Jurkat, Clone E6-1 (cell line): ENCODE data around the gene PTPRK.
"Not testable (repeated sequence)": the region's sequence is repeated elsewhere in the genome, so short reads cannot be mapped to it uniquely, and the experiment has no call there.

Experiments used
- DNase-seq: peaks from one replicate; pipeline ENCODE4 v3.0.0-alpha.2; 2011; ENCODE audit warnings: low read depth, low spot score
- H3K4me3 ChIP-seq: 2 replicates; pipeline ENCODE4 v1.5.1; 2011; ENCODE audit warnings: mild to moderate bottlenecking, low read length, control low read depth, moderate library complexity

PTPRK gene

DNA sequence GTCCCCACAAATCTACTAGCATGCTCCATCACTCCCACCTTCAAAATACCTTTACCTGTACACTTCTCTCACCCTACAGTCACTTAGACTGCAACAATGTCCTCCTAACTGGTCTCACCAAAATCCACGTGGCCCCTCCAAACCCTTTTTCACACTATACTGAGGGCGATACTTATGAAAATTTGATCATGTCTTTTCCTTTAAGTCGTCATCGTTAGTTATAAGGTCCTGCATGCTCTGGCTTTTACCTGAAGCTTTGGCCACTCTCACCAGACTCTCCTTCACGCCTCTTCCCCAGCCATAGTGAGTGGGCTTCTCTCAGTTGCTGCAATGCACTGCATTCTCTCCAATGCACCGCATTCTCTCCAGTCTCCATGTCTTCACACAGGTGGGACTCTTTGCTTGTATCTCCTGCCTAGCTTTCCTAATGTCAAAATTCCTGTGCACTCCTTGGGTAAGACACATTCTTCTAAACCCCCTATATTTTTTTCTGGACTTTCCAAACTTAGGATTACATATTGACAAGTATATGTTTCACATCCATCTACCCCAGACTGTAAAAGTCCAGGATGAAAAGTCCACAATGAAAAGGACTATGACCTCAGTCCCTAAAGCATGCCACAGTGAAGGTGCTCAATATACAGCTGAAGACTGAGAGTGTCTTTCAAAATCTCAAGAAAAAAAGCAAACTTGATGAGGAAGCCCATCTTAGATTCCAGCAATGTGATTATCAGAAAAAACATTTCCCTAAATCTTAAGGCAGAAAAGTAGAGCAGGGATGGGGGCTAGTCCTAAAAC lies 24.7 kb downstream of the PTPRK start:
- DNase-seq: no peak
- H3K4me3 ChIP-seq: no peak overlapping the region

DNA sequence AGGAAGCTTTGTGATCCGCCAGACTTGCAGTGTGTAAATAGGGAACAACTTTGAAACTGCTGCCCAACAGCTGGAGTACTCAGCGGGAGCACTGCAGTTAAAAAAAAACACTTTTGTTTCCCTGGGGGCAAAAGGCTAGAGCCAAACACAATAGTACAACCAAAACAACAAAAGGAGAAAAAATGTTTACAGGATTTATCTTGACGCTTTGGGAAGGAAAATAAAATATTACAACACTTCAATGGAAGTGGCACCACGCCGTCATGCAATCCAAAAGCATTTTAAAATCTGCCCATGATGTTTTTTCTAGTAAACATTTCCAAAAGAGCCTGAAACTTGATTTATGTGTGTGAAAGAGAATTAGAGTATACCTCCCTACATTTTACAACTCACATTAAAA lies 26.0 kb downstream of the PTPRK start:
- no peak for DNase-seq
- no peak overlapping the region for H3K4me3 ChIP-seq

DNA sequence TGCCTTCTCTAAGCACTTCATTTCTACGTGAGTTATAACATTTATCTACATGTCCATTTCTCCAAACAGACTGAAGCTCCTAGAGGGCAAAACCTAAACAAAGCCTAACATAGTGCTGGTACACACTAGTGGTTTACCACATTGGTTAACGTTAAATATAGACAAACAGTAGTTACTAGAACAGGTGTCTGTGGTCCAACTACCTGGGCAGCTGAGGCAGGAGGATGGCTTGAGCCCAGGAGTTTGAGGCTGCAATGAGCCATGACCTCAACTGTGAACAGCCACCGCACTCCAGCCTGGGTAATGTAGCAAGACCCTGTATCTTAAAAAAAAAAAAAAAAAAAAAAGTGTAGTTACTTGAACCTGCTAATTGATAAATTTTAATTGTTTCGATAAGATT lies 26.5 kb downstream of the PTPRK start:
- H3K4me3 ChIP-seq: peak overlapping the region; percentile 4; the same call in 1 of the 2 replicates
- peak; percentile 91 for DNase-seq

DNA sequence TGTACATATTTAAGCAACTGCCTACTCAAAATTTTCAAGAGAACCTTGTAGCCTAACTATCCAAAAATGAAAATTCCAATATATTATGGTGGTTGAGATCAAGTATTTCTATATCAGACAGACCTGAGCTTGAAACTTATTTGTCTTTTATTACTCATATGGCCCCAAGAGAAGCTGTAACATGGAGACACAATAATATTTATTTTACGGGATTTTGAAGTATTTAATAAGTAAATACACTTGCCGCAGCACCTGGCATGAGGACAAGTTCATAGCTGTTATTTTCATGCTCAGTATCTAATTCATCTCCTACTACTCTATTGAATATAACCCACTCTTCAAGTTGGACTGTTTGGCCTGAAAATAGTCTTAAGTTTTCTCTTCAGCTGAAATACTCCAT lies 28.0 kb downstream of the PTPRK start:
- no peak for DNase-seq
- H3K4me3 ChIP-seq: no peak overlapping the region; the same call in 1 of the 2 replicates

DNA sequence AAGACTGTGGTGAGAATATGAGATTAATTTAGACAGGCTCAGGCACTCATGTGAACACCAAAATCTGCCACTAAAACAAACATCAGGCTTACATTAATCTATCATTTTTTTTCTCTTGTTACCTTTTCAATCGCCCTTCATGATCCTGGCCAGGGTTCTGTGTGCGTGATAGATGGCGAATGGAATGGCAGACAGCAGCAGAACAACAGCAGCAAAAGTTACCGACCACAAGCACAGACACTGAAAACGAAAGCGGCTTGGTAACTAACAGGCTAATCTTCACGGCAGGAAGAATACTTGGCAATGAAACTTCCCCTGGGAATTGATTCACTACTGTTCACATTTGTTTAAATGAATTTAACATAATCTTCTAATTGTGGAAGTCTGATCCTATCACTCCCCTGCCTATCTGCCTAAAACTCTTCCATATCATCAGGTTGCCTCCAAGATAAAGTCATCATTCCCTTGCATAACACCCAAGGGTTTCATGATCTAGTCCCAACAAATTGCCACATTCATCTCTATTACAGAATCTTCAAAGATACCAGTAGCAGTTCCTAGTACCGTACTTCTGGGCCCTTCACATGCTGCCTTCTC lies 28.7 kb downstream of the PTPRK start:
- peak; percentile 61 for DNase-seq

DNA sequence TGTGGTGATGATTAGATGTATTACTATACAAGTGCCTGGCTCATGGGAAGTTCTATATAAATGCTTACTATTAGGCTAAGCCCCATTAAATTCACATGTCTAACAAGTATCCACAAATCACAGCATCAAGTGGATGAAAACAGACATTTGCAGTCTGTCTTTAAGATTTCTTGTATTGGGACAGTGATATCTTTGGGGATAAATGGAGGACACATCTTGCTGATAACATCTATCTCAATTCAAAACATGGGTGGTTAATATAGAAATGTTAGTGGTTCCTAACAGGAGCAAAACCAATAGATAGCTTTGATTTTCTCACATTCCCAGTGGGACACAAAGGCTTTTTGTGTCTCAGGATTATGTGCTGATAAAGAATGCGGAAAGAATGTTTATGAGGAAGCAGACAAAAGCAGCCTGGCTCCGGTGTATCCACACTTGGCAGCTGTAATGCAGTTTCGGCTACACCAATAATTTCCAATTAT lies 29.3 kb downstream of the PTPRK start:
- DNase-seq: no peak
- H3K4me3 ChIP-seq: peak overlapping the region; percentile 44

More for the DNA sequence above, 28.7 kb downstream of the PTPRK start:
- H3K4me3 ChIP-seq: peak overlapping the region; percentile 44

DNA sequence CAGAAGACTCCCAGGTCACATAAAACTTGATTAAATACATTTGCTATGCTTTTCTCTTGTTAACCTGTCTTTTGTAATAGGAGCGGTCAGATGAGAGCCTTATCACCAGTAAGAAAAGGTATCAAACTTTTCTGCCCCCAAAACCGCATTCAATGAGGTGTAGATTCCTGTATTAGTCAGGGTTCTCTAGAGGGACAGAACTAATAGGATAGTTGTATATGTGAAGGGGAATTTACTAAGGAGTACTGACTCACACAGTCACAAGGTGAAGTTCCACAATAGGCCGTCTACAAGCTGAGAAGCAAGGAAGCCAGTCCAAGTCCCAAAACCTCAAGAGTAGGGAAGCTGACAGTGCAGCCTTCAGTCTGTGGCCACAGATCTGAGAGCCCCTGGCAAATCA lies 32.7 kb downstream of the PTPRK start:
- DNase-seq: no peak
- no peak overlapping the region for H3K4me3 ChIP-seq

DNA sequence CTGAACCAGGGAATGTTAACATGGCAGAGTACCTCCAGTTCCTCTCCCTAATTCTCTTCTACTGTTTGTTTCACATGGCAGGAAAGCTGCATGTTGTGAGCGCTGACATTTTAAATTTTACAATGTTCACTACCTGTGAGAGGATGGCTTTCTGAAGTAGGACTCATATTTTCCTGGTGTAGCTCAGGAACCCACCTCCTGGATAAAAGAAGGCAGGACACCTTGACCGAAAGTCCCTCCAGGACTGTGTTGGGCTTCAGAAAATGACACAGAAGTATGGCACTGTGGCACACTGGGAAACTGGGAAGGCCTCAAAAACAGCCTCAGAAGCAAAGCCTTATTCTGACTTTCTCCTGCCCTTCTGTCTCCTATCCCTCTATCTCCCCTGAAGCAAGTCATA lies 33.3 kb downstream of the PTPRK start:
- H3K4me3 ChIP-seq: no peak overlapping the region
- DNase-seq: no peak

DNA sequence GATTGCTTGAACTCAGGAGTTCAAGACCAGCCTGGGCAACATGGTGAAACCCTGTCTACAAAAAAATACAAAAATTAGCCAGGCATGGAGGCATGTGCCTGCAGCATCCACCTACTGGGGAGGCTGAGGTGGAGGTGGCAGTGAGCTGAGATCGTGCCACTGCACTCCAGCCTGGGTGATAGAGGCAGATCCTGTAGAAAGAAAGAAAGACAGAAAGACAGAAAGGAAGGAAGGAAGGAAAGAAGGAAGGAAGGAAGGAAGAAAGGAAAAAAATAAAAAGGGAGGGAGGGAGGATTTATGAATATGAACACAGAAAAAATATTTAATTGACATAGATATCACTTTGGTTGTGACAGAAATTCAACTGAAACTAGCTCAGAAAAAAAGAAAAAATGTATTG lies 33.8 kb downstream of the PTPRK start:
- not testable (repeated sequence) for H3K4me3 ChIP-seq

DNA sequence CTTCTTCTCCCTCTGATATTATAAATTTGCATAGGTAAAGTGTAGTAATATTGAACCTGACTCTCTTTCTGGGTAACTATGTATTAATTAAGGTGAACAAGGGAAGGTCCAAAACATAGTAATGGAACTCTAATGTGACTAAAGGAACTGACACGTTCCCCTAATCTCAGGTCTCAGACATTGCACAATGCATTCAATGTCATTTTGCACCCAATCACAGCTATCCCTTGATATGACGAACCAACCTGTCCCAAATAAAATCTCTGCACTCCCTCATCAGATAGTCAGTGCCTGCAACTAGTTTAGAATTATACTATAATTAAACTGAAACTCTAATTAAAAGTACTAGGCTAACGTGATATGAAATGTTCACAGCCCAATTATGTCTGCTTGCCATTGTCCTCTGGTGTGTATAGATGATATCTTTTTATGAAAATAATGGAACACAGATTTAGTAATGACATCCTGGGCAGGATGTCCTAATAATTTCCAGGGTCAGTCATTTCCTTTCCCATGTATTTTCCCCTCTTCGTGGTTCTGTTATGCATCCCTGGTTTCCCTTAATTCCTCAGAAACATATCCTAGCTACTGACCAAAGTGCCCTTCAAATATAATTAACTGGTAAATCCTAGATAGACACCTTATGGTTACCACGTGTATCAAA lies 36.8 kb downstream of the PTPRK start:
- H3K4me3 ChIP-seq: no peak overlapping the region
- DNase-seq: no peak

More for the DNA sequence above, 33.8 kb downstream of the PTPRK start:
- not testable (repeated sequence) for DNase-seq

DNA sequence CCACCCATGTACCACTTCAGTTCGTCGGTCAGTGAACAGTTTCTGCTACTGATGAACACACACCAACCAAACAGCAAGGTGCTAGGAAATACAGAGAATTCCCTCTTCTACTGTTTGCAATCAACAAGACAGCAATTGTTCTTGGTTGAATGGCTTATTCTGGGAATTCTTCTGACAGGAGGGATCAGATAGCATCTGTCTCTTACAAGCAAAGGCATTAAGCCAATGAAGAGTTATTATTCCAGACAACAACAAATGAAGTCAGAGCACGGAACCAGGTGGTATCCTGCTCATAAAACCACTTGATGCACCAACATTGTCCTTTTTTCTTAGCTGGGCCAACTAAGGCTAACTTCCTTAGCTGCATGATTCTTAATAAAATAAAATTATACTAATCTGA lies 37.8 kb downstream of the PTPRK start:
- H3K4me3 ChIP-seq: no peak overlapping the region
- no peak for DNase-seq

DNA sequence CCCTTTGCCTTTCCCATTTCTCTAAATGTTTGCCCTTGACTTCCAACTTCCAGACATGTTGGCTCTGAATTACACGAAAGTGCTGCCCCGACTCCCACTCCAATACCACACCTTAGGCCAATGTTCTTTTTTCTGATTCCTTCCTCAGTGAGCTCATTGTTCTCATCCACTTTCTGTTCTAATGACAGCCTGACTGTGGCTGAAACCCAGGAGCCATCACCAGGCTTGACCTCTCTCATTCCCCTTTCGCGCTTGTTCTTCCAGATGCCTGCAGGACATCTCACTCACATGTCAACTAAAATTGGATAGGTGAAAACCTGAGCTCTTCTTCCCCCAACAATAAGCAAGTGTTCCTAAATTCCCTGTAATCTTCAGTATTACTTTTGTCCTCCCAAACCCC lies 40.4 kb downstream of the PTPRK start:
- DNase-seq: no peak
- H3K4me3 ChIP-seq: no peak overlapping the region

DNA sequence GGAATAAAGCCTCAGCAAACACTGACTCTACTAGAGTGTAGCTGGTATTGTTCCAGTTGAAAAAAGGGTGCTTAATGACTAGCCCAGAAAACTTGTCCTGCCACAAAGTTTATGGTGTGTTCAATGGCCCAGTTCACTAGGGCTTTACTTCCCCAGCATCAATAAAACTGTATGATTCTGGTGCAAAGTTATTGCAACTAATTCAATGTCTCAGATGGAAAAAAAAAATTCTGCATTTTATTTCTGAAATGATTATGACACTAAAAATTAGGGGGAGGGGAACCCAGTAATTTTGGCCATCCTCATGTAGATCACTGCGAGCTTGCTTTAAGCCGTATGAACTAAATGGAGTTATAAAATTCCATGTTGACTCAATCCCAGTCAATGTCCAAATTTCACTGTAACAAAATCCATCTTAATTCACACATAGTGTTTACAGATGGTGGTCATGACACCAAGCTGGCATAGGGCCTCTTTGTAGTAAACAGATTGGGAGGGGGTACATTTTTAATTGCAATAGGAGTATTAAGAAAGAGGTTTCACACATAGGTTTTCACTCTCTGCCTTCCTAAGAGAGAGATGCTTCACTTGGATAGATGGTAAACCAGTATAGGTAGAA lies 41.2 kb downstream of the PTPRK start:
- no peak overlapping the region for H3K4me3 ChIP-seq
- DNase-seq: no peak

DNA sequence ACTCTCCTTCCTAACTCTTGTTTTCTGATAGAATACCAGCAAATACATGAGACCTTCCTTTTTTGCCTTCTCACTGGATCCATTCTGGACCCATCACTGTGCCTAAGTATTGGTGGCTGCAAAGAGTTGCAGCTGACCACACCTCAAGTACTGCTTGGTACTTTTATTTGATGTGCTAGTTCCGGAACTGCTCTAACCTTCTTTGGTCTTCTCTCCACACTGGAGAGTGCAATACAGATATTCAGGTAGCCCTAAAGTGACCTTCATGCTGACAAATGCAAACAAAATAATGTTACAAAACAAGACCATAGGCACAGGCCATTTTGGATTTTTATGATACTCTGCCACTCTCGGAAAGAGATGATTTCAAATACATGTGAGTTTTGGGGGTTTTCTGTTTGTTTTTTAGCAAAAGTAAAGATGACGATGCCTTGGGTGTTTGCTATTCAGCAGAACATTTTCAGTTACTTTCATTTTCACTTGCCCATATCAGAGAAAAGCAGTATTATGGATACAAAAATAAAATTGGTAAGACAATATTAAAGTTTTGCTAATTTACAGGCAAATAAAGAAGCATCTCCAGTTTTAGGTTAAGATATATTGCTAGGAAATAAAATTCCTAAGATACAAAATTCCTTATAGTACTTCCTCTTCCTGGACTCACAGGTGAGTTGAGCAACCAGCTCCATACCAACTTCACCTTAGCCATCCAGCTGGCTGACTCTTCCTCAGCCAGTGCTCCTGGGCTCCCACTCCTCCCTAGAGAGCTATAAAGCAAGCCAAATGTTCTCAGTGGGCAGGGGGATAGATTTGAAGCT lies 42.0 kb downstream of the PTPRK start:
- H3K4me3 ChIP-seq: no peak overlapping the region
- DNase-seq: no peak

DNA sequence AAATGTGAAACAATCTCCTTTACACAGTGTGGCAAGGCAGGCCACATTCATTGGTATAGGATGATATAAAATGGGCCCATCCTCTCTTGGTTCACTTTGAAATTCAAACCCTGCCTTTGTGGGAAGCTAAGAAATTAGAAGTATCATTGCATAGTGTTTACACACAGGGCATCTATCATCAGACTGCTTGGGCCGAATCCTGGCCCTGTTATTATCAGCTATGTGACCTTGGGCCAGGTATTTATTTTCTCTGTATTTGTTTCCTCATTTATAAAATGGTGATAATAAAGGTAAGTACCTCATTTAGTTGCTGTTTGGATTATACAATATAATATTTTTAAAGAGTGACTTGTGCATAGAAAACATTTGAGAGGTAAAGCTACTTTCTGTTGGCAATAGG lies 45.5 kb downstream of the PTPRK start:
- no peak for DNase-seq

DNA sequence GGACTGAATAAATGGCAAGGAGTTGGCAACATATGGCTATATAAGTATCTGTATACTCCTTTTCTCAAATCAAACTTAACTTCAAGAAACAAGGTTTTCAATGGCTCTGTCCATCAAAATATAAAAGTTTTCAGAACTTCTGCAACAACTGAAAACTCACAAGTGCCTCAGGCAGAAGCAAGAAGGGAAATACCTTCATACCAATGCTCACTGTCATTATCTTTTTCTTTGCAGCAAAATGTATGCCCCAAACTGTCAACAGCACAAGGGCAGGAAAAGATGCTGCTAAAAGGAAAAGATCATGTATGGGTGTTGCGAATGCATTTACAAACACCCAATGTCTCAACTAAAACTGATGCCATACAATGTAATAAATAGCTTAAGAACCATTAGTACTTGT lies 45.9 kb downstream of the PTPRK start:
- no peak for DNase-seq
- H3K4me3 ChIP-seq: no peak overlapping the region

More for the DNA sequence above, 45.5 kb downstream of the PTPRK start:
- no peak overlapping the region for H3K4me3 ChIP-seq

DNA sequence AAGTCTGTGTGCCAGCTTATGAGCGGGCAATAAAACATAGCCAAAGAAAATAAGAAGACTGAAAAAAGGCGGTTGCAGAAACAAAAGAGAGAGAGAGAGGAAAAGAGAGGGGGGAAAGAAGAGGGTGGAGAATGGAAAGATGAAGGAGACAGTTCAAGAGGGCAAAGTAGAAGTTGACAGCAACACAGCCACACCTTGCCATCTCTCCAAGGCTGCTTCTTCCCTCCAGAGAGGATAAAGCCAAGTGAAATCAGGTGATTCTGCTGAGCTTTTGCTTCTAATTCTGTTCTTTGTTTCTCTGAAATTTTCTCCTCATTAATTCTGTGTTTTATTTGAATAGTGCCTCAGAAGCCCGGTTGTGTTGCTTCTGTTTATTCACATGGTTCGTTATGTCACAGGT lies 48.5 kb downstream of the PTPRK start:
- no peak overlapping the region for H3K4me3 ChIP-seq
- no peak for DNase-seq

DNA sequence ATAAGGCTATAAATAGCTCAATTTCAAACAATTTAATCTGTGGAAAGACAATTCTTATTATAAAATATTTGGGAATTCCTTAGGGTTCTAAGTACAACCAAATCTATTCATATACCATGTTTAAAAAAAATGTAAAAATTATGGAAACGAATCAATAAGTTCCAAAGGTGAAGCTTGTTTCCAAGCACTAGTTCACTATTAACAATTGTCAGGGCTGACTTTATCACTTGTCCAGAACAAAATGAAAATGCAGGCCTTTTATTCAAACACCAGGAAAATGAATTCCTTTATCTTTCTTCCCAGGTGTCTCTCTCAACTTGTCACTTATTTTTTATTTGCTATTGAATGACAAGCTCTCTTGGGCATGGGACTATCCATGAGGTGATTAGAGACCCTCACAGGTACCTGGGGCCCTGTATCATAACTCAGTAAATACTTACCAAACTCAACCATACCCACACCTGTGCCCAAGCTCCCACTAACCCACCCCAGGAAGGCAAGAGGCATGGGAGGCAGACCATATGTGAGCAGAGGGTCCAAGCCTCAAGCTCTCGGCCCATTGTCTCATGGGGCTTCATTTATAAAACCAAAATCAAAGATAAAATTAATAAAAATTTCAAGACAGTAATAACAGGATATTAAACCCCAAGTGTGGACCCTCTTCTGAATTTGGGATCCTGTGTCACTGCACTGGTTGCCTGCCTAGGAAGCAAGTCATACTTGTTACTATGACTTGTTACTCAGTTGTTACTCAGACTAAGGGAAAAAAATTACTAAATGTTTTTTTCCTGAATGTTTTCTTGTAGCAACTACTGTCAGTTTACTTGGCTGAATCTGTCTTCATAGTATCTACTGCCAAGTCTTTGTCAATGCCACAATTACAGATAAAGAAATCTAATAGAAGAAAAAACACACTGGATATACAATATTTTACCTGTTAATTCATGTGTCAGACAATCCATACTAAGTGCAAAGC lies 54.7 kb downstream of the PTPRK start:
- no peak overlapping the region for H3K4me3 ChIP-seq
- no peak for DNase-seq
